Transverse colon (tissue), 4 donors: ENCODE measurements around the gene HIVEP3. TPM values are rescaled to one million over a fixed set of nuclear protein-coding genes. Genes with fewer than 3 reads are reported as not detected.

Experiments
- DNase-seq: peaks from one replicate; pipeline ENCODE4 v3.0.0-alpha.2; 2019
- H3K27ac ChIP-seq, 4 donors: fragments of 200-600 bp; sonication (generic); 2 replicates each; pipeline ENCODE4 v1.5.1; 2016 to 2018; ENCODE audit warnings: inconsistent platforms in 4 of 4
- H3K27me3 ChIP-seq: fragments of 200-600 bp; sonication (generic); 2 replicates; pipeline ENCODE4 v1.5.1; 2017; ENCODE audit warnings: inconsistent platforms
- H3K36me3 ChIP-seq, 4 donors: fragments of 200-600 bp; sonication (generic); 2 replicates each; pipeline ENCODE4 v1.5.1; 2017 to 2019; ENCODE audit warnings: inconsistent platforms in 4 of 4
- H3K4me1 ChIP-seq, 4 donors: fragments of 200-600 bp; sonication (generic); 2 replicates each; pipeline ENCODE4 v1.5.1; 2017 to 2020; ENCODE audit warnings: inconsistent platforms in 4 of 4
- H3K4me3 ChIP-seq, 4 donors: fragments of 200-600 bp; sonication (generic); 1 replicate in 1 of 4; 2 replicates in 3 of 4; pipeline versions ENCODE4 v1.5.1 to v1.6.1; 2017 to 2019; ENCODE audit warnings: inconsistent platforms in 4 of 4
- H3K9me3 ChIP-seq, 2 donors: fragments of 200-600 bp; sonication (generic); 2 replicates each; pipeline ENCODE4 v1.5.1; 2017 to 2019; ENCODE audit warnings: inconsistent platforms in 2 of 2
- CTCF ChIP-seq, 5 experiments: fragments of 200-600 bp in 3 of 5; fragments of 450-650 bp in 2 of 5; sonication (generic) in 3 of 5; IDR thresholded peaks; 1 replicate in 2 of 5; 2 replicates in 3 of 5; pipeline ENCODE4 v1.5.1; 2016 to 2017; ENCODE audit warnings: antibody characterized with exemption in 5 of 5, inconsistent platforms in 3 of 5, mild to moderate bottlenecking in 2 of 5, moderate library complexity in 1 of 5
- EP300 ChIP-seq: sonication (generic); formaldehyde crosslinking; IDR thresholded peaks from one replicate; pipeline ENCODE4 v1.6.1; 2017; ENCODE audit warnings: antibody characterized with exemption, low read depth
- POLR2A ChIP-seq: fragments of 450-650 bp; IDR thresholded peaks from one replicate; pipeline ENCODE4 v1.6.1; 2016; ENCODE audit warnings: antibody characterized with exemption, mild to moderate bottlenecking, moderate library complexity
- POLR2AphosphoS5 ChIP-seq, 3 donors: sonication (generic); formaldehyde crosslinking; IDR thresholded peaks; one replicate each; pipeline ENCODE4 v1.6.1; 2016; ENCODE audit warnings: antibody characterized with exemption in 3 of 3
- WGBS, 2 donors: methylation state at CpG; one replicate each; pipeline ENCODE4 v1.1.5; 2018; ENCODE audit warnings: low coverage in 1 of 2; 5-methylcytosine and 5-hydroxymethylcytosine counted together
- in situ Hi-C, 4 donors: fragments of 200-750 bp; cut with MboI; loops; one replicate each; pipeline versions ENCODE4 v1.15.0 to v1.15.1; 2017; ENCODE audit warnings: low sequenced_read_pairs in 3 of 4, low pct_ligation_motif_present in 1 of 4, low pct_unique_long_range_greater_than_20kb in 1 of 4
- intact Hi-C: fragments of 100-400 bp; cut with DNase I; formaldehyde crosslinking; loops from one replicate; pipeline ENCODE4 v1.15.1; 2023; ENCODE audit warnings: low total_unique reads
- total RNA-seq, 4 donors: library from RNA; depleted of rRNA; stranded (reverse); fragments of >200 nt; gene quantifications; one replicate each; pipeline ENCODE4 v1.1.0, GENCODE V29; 2016

Gene HIVEP3
- total RNA-seq, 4 donors from 2014 or later = 3.7 to 15.0 (median 5.2) TPM

- Histone ChIP-seq H3K4me1 (no peaks in the 10 kb centered on the region), H3K9me3 (no peaks in the 10 kb centered on the region), H3K27ac (no peak overlapping the region), H3K4me3 (no peak overlapping the region), H3K36me3 (no peaks in the 10 kb centered on the region), H3K27me3 (no peaks in the 10 kb centered on the region)
- intact Hi-C loops = no loop called here
- TF ChIP-seq POLR2AphosphoS5 (IDR thresholded peaks at IDR 0.05) = no peak
- no peak for TF ChIP-seq POLR2A
- TF ChIP-seq EP300 = no peak
- no peak for TF ChIP-seq CTCF (IDR thresholded peaks at IDR 0.05)
- in situ Hi-C loops = no loop called here
- no peak for DNase-seq
- 73% methylated on average over 2 of the region's 2 CpGs; no CpG with 5 or more reads in 1 of the 2 donors for WGBS, 2 donors
Observed at GRCh38 chr1:41936107-41936506, 17.4 kb upstream of the HIVEP3 start.

- Histone ChIP-seq H3K4me3 (no peak overlapping the region), H3K27me3 (no peaks in the 10 kb centered on the region), H3K4me1 (no peaks in the 10 kb centered on the region), H3K36me3 (no peaks in the 10 kb centered on the region), H3K27ac (no peak overlapping the region), H3K9me3 (no peaks in the 10 kb centered on the region)
- WGBS, 2 donors = 58 to 69% methylated on average over 1 of the region's 1 CpG
- in situ Hi-C loops (no loop called here), intact Hi-C loops (no loop called here)
- TF ChIP-seq POLR2A = no peak
- no peak for TF ChIP-seq POLR2AphosphoS5 (IDR thresholded peaks at IDR 0.05)
- no peak for TF ChIP-seq EP300
- no peak for TF ChIP-seq CTCF (IDR thresholded peaks at IDR 0.05)
- DNase-seq = no peak
Observed at GRCh38 chr1:41935226-41935625, 16.5 kb upstream of the HIVEP3 start.

GRCh38 chr1:41933106-41933505 lies 14.4 kb upstream of the HIVEP3 start:
- intact Hi-C loops (no loop called here), in situ Hi-C loops (no loop called here)
- H3K9me3 ChIP-seq = no peaks in the 10 kb centered on the region
- WGBS, 2 donors = 77 to 91% methylated on average over 1 of the region's 1 CpG
- DNase-seq = no peak
- no peak for TF ChIP-seq POLR2A
- no peak for TF ChIP-seq EP300
- TF ChIP-seq POLR2AphosphoS5 (IDR thresholded peaks at IDR 0.05) = no peak
- TF ChIP-seq CTCF (IDR thresholded peaks at IDR 0.05) = no peak
- no peaks in the 10 kb centered on the region for H3K4me1 ChIP-seq
- H3K27me3 ChIP-seq = no peaks in the 10 kb centered on the region
- no peaks in the 10 kb centered on the region for H3K36me3 ChIP-seq
- no peak overlapping the region for H3K4me3 ChIP-seq
- H3K27ac ChIP-seq = no peak overlapping the region

GRCh38 chr1:41931578-41931977 lies 12.9 kb upstream of the HIVEP3 start:
- intact Hi-C loops = no loop called here
- in situ Hi-C loops = no loop called here

More at GRCh38 chr1:41931578-41931977, 12.9 kb upstream of the HIVEP3 start:
- H3K27ac ChIP-seq = no peak overlapping the region
- no peaks in the 10 kb centered on the region for H3K36me3 ChIP-seq
- DNase-seq = no peak
- no peak overlapping the region for H3K4me3 ChIP-seq
- no peaks in the 10 kb centered on the region for H3K4me1 ChIP-seq
- H3K9me3 ChIP-seq = no peaks in the 10 kb centered on the region
- TF ChIP-seq EP300 (no peak), CTCF (IDR thresholded peaks at IDR 0.05) (no peak), POLR2AphosphoS5 (IDR thresholded peaks at IDR 0.05) (no peak), POLR2A (no peak)
- H3K27me3 ChIP-seq = no peaks in the 10 kb centered on the region
- WGBS, 2 donors = 48 to 50% methylated on average over 3 of the region's 3 CpGs
